ENCODE data around the gene ZCCHC24.

DNA sequence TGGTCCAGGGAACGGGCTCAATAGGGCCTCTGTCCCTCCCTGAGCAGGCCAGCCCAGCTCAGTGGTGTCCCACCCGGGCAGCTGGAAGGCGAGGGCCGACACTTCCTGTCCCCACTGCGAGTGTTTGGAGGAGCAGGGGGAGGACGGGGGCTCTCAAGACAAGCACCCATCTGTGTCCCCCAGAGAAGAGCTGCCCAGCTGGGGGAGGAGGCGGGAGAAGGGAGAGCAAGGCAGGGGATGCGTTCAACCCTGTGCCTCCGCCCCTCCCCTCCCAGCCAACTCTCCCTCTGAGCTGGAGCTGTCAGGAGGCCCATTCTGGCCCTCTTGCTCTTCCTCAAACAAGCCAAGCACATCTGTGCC lies 35.7 kb downstream of the ZCCHC24 start:
- TF ChIP-seq, protein P1, sequence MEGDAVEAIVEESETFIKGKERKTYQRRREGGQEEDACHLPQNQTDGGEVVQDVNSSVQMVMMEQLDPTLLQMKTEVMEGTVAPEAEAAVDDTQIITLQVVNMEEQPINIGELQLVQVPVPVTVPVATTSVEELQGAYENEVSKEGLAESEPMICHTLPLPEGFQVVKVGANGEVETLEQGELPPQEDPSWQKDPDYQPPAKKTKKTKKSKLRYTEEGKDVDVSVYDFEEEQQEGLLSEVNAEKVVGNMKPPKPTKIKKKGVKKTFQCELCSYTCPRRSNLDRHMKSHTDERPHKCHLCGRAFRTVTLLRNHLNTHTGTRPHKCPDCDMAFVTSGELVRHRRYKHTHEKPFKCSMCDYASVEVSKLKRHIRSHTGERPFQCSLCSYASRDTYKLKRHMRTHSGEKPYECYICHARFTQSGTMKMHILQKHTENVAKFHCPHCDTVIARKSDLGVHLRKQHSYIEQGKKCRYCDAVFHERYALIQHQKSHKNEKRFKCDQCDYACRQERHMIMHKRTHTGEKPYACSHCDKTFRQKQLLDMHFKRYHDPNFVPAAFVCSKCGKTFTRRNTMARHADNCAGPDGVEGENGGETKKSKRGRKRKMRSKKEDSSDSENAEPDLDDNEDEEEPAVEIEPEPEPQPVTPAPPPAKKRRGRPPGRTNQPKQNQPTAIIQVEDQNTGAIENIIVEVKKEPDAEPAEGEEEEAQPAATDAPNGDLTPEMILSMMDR (conservative IDR thresholded peaks at IDR 0.05; ENCODE audit: low read length) = no peak
- no peak for TF ChIP-seq EZH2phosphoT487 (IDR thresholded peaks at IDR 0.05; ENCODE audit: borderline replicate concordance, low read depth, low read length)

All from OCI-LY7 (cell line).